ENCODE results near the gene ZFYVE28.

DNA sequence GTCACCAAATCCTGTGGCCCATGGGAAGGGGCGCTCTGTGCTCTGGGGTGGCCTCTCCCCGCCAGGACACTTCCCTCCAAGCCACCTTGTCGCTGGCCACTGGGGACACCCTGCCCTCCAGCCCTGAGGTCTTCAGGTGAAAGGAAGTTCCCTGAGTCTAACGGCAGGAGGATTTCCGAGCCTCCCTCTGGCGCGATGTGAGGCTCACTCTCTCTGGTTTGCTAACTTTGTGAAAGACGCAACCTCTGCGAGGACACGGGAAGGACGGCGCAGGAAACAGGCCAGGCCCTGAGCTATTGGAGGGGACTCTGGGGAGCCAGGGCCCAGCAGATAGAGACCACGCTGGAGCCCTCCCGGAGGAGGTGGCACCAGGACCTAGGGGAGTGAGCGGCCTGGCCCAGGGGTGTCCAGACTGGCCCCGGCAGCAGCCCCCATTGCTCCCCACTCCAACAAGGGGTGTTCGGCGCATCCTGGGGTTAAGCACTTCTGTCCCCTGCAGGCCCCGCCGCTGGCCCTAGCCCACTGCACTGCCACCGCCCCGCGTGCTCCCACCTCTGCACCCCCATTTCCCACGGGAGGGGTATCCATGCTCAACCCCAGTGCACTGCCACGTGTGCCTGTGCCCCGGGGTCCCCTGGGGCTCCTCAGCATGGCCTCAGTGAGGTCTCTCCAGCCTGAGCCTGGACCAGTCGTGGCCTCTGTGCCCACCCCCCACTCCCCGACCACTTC lies 84.4 kb downstream of the ZFYVE28 start:
- TF ChIP-seq POLR2A (IDR thresholded peaks at IDR 0.05; ENCODE audit: low read depth, low read length), result no peak
- TF ChIP-seq POLR2AphosphoS5 (IDR thresholded peaks at IDR 0.05; ENCODE audit: low read depth, low read length), result no peak
- no peak for TF ChIP-seq TAF1 (IDR thresholded peaks at IDR 0.05; ENCODE audit: low read depth, low read length)
